Stimulated activated CD4-positive, alpha-beta T cell treated with anti-CD3 and anti-CD28 coated beads, Interleukin-2, amount 100 ng/mL, for 48 hours (primary cell): ENCODE results near the gene PBXIP1.

Experiments
- DNase-seq, 2 donors: peaks; one replicate each; pipeline ENCODE4 v3.0.0-alpha.2; 2020

Gene PBXIP1

GRCh38 chr1:154972517-154973343 is 16.8 kb upstream of the PBXIP1 start:
- DNase-seq = no peak

DNA sequence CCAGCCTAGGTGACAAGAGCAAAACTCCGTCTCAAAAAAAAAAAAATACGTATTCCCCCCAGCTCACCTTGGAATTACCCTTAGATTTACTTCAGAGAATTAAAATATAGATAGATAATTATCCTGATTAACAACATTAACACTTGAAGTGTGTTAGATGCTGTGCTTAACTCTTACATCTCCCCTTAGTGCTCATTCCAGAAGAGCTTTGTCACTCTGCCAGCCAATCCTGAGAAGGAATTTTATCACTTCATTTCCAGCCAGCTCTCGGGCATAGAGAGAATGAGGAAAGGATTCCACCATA is 16.3 kb upstream of the PBXIP1 start:
- no peak for DNase-seq

GRCh38 chr1:154971341-154971998 is 15.6 kb upstream of the PBXIP1 start:
- no peak for DNase-seq

DNA sequence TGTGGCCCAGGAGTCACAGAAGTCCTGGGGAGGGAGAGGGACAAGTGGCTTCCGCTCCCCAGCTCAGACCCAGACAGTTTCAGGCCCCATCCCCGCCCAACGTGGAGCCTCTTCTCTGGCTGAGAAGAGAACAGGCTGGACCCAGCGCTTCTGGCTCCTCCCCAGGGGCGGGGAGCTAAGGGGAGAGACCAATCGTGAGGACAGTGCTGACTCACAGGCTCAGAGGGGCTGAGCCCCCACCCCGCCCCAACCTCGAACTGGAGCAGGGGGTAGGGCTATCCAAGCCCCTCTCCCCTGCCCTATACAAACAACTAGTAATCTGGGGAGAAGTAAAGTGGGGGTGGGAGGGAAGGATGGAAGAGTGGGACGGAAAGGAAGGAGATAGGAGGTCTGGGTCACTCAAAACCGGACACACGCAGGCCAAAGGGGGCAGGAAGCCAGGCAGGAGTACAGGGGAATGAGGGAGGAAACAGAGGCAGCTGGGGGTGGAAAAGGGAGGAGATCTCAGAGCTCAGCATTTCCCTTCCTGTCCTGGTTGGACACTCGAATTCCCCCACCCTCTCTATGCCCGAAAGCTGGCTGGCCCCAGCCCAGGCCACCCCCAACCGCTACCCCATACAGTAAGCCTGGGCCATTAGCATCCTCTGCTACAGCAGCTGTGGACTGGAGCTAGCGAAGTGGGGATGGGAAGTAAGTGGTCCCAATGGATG is 14.9 kb upstream of the PBXIP1 start, which contains the start of gene SHC1:
Gene SHC1, minus strand, starts transcription at position 117 of the 710 bp plus-strand sequence. CDS start 221 bp downstream, outside the sequence.
- DNase-seq = peak in 1 of 2 donors; percentile 37

GRCh38 chr1:154969860-154970452 is 14.1 kb upstream of the PBXIP1 start:
- DNase-seq = no peak

DNA sequence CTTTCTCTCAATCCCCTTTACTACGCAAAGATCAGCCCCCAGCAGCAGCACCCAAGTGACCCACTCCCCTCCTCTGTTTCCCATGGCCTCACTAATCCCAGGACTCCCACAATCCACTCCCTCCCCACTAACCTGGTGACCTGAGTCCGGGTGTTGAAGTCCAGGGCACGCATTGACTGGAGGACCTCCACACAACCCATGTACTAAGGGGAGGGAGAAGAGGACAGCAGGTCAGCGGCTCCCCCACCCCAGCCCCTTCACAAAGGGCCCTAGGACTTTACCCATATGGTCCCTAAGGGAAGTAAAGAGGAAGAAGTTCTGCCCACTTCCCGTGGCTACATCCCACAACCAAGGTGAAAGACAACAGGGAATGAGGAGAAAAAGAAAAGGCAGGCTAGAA is 13.3 kb upstream of the PBXIP1 start:
- DNase-seq = no peak

DNA sequence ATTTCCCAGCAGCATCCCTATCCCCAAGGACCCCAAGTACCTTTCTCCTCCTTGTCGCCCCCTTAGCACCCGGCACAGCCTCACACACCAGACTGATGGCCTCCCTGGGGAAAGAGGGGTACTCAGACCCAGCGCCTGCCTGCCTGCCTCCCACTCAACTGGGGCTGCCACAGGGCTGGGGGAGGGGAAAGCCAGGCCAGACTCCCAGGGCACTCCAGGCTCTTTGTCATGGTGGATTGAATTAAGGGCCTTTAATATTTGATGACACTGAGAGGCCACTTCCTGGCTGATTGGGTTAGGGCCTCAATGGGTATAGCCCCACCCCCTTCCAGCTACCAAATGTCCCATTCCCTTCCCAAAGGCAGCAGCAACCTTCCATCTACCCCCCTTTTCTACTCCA is 12.8 kb upstream of the PBXIP1 start:
- DNase-seq = no peak

DNA sequence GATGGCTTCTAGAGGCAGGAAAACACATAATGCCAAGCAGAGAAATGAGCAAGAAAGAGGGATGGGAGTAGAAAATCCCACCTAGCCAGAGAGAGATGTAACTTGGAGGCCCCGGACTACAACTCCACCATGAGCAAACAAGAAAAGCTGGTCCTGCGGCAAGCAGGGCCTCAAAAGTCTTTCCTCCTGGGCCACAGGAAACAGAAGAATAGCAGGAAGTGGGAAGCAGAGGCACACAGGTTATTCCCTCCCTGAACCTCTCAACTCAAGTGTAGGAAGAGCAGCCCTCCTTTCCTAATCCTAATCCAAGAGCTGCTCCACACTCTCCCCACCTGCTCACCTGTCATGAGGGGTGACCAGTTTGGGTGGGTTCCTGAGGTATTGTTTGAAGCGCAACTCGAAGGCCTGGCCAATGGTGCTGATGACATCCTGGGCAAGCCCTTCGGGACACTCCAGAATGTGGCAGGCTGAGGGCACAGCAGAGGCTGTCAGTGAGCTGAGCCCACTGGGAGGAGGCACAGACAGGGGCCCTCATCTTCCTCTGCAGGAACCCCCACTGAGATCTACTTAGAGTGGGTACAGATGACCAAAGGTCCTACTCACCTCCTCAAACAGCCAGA is 11.5 kb upstream of the PBXIP1 start:
- DNase-seq = no peak

DNA sequence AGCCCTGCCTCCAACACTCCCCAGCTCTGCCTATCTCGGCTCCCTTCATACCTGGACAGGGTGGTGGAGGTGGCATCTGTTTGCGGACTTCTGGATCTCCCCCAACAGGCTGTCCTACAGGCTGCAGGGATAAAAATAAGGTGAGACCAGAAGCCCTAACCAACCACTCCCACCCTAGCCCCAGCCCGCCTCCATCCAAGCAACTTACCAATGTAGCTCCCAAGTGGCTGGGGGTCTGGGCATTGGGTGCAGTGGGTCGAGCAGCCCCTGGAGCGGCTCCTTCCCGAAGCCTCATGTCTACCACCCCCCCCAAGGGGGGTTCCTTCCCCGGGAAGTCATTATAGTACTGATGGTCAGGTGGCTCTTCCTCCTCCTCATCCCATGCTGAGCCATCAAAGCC is 10.2 kb upstream of the PBXIP1 start:
- DNase-seq = no peak

- DNase-seq = no peak
These were observed 8.5 kb upstream of the PBXIP1 start for GRCh38 chr1:154964359-154964758.

DNA sequence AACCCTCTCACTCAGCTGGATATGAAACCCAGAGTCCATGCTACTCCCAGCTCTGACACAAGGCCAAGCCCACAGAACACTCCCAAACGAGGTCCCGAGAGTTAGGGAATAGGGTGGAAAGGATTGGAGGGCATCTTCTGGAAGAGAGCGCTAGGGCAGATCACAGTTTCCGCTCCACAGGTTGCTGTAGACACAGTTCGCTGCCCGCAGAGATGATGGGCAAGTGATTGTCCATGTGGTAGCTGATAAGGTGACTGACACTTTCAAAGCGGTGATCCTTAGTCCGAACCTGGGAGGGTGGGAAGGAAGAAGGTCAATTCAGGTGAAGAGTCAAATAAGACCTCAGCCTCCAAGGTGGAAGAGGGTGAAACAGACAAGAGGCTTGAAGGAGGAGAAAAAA is 7.7 kb upstream of the PBXIP1 start:
- no peak for DNase-seq

- DNase-seq = no peak
These were observed 7.0 kb upstream of the PBXIP1 start for GRCh38 chr1:154962795-154963330.

GRCh38 chr1:154962156-154962749 is 6.4 kb upstream of the PBXIP1 start:
- no peak for DNase-seq

DNA sequence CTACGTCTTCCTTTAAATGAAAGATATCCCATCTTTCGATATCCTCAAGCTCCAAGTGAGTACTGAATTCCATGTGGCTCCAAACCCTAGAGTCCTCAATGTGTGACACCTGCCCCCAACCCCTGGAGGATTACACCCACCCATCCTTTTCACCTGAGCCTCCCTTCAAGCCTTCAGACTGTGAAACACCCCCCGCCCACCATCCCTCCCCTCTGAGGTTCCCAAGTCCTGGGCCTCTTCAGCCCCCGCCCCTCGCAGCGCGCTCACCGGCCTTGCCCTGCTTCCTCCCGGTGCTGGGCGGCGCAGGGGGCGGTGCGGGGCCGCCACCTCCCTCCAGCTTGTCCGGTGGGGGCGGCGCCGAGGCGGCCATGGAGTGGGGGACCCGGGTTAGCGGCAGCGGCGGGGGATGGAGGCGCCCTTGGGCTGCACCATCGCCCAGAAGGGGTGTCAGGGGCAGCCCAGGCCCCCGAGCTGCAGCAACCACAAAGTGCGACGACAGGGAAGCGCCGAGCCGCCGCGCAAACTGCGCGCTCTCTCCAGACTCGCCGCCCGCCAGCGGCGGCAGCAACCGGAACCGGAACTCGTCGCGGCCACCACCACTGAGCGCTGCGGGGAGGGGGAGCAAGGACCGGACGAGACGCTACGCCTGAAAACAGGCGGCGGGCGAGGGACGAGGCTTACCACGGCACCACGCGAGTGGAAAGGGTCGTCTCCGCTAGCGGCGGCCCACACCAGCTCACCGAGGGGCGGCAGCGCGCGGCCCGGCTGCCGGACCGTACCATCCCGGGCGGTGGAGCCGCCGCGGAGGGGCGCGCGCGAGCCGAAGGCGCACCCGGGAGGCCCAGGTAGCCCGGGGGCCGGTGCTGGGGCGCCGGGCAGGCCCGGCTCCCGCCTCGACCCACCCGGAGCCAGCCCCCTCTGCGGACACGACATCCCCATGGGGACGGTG is 5.6 kb upstream of the PBXIP1 start, which contains the start of gene PYGO2:
Gene PYGO2, minus strand, starts transcription at position 576 of the 949 bp plus-strand sequence. Its CDS starts 206 bp downstream, at position 370.
- DNase-seq = peak; percentile 75 to 76

GRCh38 chr1:154960446-154961136 is 4.7 kb upstream of the PBXIP1 start:
- no peak for DNase-seq

DNA sequence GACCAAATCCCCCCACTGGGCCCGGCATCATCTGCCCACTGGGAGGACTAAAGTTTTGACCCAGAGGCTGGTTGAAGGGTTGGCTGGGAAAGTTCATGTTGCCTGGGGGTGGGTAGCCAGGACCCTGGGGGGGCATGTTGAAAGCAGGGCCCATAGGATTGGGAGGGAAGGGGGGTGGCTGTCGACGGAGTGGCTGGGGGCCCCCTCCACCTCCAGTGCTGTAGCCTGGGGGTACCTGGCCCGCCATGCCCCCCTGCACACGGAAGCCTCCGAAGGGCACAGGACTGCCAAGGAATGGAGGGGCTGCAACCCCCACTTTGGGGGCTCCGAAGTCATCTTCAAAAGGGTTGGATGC is 3.5 kb upstream of the PBXIP1 start:
- no peak for DNase-seq

DNA sequence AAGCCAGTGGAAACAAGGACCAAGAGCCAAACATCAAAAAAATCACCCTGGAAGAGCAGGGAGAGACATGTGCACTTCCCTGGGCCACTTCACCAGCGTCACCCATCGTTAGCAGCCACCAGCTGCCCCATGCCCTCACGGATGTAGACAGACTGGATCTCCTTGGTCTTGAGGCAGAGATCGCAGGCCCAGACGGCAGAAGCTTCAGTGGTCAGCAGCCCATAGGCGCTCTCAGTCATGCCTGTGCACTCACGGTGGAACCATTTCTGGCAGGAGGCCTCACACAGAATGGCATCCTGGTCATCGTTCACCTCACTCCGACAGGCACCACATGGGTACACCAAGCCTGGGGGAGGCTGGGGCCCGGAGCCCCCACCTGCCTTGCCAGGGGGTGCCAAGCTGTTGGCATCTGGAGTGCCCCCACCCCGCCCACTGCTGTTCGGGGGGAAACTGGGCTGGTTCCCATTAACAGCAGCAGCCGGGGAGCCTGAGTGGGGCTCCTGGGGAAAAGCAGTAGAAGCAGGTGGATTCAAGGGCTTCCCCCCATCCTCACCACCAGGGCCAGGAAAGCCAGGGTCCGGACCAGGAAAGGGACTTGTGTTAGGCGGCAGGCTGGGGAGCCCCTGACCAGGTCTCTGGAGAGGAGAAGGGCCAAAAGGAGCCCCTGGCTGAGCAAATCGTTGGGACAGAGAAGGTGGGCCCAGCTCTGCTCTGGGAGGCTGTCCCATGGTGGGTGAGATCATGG is 3.0 kb upstream of the PBXIP1 start:
- no peak for DNase-seq

DNA sequence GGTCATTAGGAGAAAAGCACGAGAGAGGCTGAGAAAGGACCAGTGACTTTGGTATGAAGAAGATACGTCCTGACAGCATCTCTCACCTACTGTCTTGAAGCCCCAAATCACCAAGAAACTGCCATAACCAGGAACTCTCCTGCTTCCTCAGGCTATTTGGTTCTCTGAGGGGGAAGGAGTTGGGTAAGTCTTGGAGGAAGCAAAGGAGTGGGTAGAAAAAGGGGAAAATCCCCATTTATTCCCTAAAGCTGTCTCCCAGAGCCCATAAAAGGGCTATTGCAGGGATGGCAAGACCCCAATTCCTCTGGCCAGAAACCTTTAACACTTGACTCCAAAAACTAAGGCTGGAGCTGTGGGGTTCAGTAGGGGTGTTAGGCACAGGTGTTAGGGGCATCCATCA is 2.1 kb upstream of the PBXIP1 start:
- DNase-seq = no peak

DNA sequence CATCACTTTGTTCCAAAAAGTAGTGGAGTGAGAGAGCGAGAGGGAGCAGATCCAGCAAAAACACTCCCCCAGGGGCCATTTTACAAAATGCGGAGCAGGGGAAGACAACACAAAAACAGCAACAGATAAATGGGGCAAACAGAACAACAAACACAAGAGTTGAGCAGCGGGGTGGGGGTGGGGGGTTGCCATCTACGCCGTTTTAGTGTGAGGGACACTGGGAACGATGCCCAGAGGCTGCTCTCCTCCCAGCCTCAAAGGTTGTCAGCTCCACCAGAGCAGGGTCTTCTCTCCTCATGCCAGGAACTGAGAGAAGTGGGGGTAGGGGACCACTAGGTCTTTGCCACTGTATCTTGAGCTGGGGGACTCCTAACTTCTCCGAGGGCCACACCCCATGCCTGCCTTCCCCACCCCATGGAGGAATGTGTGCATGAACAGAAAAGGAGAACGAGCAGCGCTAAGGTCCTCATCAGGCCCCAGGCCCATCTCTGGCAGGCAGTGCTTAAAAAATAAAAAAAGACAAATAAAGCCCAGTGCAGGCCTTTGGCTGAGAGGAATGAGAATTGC is 1.3 kb upstream of the PBXIP1 start:
- no peak for DNase-seq
